HG03064 (cell line): ENCODE data around the gene SLC23A1.
"Not testable (repeated sequence)": the region's sequence is repeated elsewhere in the genome, so short reads cannot be mapped to it uniquely, and the experiment has no call there.

Experiments used
- ATAC-seq: cut with Tn5 transposase; IDR thresholded peaks from one replicate; pipeline ENCODE4 v1.9.1; 2021; ENCODE audit warnings: low read depth; ENCODE audit not compliant: unreplicated experiment

The SLC23A1 gene

GRCh38 chr5:139374909-139375308 is 8.2 kb downstream of the SLC23A1 start:
- ATAC-seq = no peak

- no peak for ATAC-seq
Measured at GRCh38 chr5:139371482-139372435, 11.3 kb downstream of the SLC23A1 start.

GRCh38 chr5:139369181-139369580 is 13.9 kb downstream of the SLC23A1 start:
- no peak for ATAC-seq

- ATAC-seq = no peak
Measured at GRCh38 chr5:139368613-139369012, 14.5 kb downstream of the SLC23A1 start.

GRCh38 chr5:139364466-139364865 is 18.6 kb downstream of the SLC23A1 start:
- ATAC-seq = no peak

GRCh38 chr5:139363937-139364336 is 19.2 kb downstream of the SLC23A1 start:
- ATAC-seq = no peak

GRCh38 chr5:139361835-139362429 is 21.2 kb downstream of the SLC23A1 start:
- no peak for ATAC-seq

GRCh38 chr5:139360384-139360783 is 22.7 kb downstream of the SLC23A1 start:
- ATAC-seq = no peak

- no peak for ATAC-seq
Measured at GRCh38 chr5:139358064-139358463, 25.0 kb downstream of the SLC23A1 start.

GRCh38 chr5:139355900-139356299 is 27.2 kb downstream of the SLC23A1 start:
- not testable (repeated sequence) for ATAC-seq

- ATAC-seq = no peak
Measured at GRCh38 chr5:139354186-139354585, 28.9 kb downstream of the SLC23A1 start.

GRCh38 chr5:139347863-139348262 is 35.2 kb downstream of the SLC23A1 start:
- ATAC-seq = not testable (repeated sequence)

- not testable (repeated sequence) for ATAC-seq
Measured at GRCh38 chr5:139345442-139345841, 37.7 kb downstream of the SLC23A1 start.

GRCh38 chr5:139344177-139344576 is 38.9 kb downstream of the SLC23A1 start:
- ATAC-seq = no peak

- ATAC-seq = no peak
Measured at GRCh38 chr5:139343476-139343875, 39.6 kb downstream of the SLC23A1 start.

- peak; percentile 35 for ATAC-seq
Measured at GRCh38 chr5:139342423-139342723, 40.7 kb downstream of the SLC23A1 start.

GRCh38 chr5:139341689-139342422 is 41.2 kb downstream of the SLC23A1 start, which contains the start of gene PAIP2:
Gene PAIP2, plus strand, starts transcription at chr5:139341854. Its CDS starts 21,931 bp downstream, at chr5:139363785.
- peak; percentile 89 for ATAC-seq

- ATAC-seq = no peak
Measured at GRCh38 chr5:139341187-139341688, 41.9 kb downstream of the SLC23A1 start.

GRCh38 chr5:139340051-139340450 is 43.0 kb downstream of the SLC23A1 start:
- ATAC-seq = no peak

- no peak for ATAC-seq
Measured at GRCh38 chr5:139335811-139336210, 47.3 kb downstream of the SLC23A1 start.
